Gastrocnemius medialis (tissue), 4 donors: Measurements from ENCODE around the gene GIGYF2. TPM values are rescaled to one million over a fixed set of nuclear protein-coding genes. Genes with fewer than 3 reads are reported as not detected.

Experiments used
- ATAC-seq, 2 donors: fragments of 150-250 bp; one replicate each; pipeline ENCODE4 v1.9.1; 2016
- DNase-seq, 2 donors: peaks; one replicate each; pipeline ENCODE4 v3.0.0-alpha.2; 2019
- H3K27ac ChIP-seq, 4 donors: fragments of 200-600 bp; sonication (generic); 1 replicate in 1 of 4; 2 replicates in 3 of 4; pipeline ENCODE4 v1.5.1; 2016 to 2018; ENCODE audit warnings: mild to moderate bottlenecking in 2 of 4, moderate library complexity in 1 of 4
- H3K27me3 ChIP-seq, 3 donors: fragments of 200-600 bp; sonication (generic) in 2 of 3; 1 replicate in 1 of 3; 2 replicates in 2 of 3; pipeline versions ENCODE4 v1.5.1 to v1.6.0; 2016 to 2019; ENCODE audit warnings: mild to moderate bottlenecking in 1 of 3, moderate library complexity in 1 of 3
- H3K36me3 ChIP-seq, 2 donors: fragments of 200-600 bp; sonication (generic) in 1 of 2; one replicate each; pipeline ENCODE4 v1.5.1; 2017 to 2018
- H3K4me1 ChIP-seq, 2 donors: fragments of 200-600 bp; sonication (generic) in 1 of 2; one replicate each; pipeline ENCODE4 v1.5.1; 2016 to 2017; ENCODE audit warnings: mild to moderate bottlenecking in 2 of 2
- H3K4me3 ChIP-seq, 4 donors: fragments of 200-600 bp; sonication (generic) in 3 of 4; 1 replicate in 1 of 4; 2 replicates in 3 of 4; pipeline ENCODE4 v1.5.1; 2016 to 2019; ENCODE audit warnings: mild to moderate bottlenecking in 2 of 4
- H3K9me3 ChIP-seq, 3 donors: fragments of 200-600 bp; sonication (generic) in 2 of 3; 1 replicate in 1 of 3; 2 replicates in 2 of 3; pipeline ENCODE4 v1.5.1; 2016 to 2019
- POLR2A ChIP-seq, 2 donors: fragments of 450-650 bp; IDR thresholded peaks; one replicate each; pipeline ENCODE4 v1.6.1; 2017; ENCODE audit warnings: antibody characterized with exemption in 2 of 2, mild to moderate bottlenecking in 2 of 2, moderate library complexity in 2 of 2
- in situ Hi-C, 4 donors: fragments of 200-750 bp; cut with MboI; loops; one replicate each; pipeline versions ENCODE4 v1.15.0 to v1.8.0; 2017; ENCODE audit warnings: low sequenced_read_pairs in 4 of 4
- intact Hi-C: fragments of 100-400 bp; cut with DNase I; formaldehyde crosslinking; loops from one replicate; pipeline ENCODE4 v1.15.1; 2023; ENCODE audit warnings: low total_unique reads
- total RNA-seq, 4 donors: library from RNA; depleted of rRNA; stranded (reverse); fragments of >200 nt; gene quantifications; one replicate each; pipeline versions ENCODE4 v1.1.0 to v1.2.3, GENCODE V29; 2016
- TF ChIP-seq, protein P1 (sequence below), 5 experiments: fragments of 450-650 bp in 3 of 5; fragments of 200-600 bp in 2 of 5; sonication (generic) in 2 of 5; IDR thresholded peaks in 4 of 5; conservative IDR thresholded peaks in 1 of 5; 1 replicate in 4 of 5; 2 replicates in 1 of 5; pipeline ENCODE4 v1.5.1; 2016 to 2019; ENCODE audit warnings: antibody characterized with exemption in 5 of 5, mild to moderate bottlenecking in 3 of 5, moderate library complexity in 3 of 5

Gene GIGYF2, protein sequence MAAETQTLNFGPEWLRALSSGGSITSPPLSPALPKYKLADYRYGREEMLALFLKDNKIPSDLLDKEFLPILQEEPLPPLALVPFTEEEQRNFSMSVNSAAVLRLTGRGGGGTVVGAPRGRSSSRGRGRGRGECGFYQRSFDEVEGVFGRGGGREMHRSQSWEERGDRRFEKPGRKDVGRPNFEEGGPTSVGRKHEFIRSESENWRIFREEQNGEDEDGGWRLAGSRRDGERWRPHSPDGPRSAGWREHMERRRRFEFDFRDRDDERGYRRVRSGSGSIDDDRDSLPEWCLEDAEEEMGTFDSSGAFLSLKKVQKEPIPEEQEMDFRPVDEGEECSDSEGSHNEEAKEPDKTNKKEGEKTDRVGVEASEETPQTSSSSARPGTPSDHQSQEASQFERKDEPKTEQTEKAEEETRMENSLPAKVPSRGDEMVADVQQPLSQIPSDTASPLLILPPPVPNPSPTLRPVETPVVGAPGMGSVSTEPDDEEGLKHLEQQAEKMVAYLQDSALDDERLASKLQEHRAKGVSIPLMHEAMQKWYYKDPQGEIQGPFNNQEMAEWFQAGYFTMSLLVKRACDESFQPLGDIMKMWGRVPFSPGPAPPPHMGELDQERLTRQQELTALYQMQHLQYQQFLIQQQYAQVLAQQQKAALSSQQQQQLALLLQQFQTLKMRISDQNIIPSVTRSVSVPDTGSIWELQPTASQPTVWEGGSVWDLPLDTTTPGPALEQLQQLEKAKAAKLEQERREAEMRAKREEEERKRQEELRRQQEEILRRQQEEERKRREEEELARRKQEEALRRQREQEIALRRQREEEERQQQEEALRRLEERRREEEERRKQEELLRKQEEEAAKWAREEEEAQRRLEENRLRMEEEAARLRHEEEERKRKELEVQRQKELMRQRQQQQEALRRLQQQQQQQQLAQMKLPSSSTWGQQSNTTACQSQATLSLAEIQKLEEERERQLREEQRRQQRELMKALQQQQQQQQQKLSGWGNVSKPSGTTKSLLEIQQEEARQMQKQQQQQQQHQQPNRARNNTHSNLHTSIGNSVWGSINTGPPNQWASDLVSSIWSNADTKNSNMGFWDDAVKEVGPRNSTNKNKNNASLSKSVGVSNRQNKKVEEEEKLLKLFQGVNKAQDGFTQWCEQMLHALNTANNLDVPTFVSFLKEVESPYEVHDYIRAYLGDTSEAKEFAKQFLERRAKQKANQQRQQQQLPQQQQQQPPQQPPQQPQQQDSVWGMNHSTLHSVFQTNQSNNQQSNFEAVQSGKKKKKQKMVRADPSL (N-terminal part only)
- 10 to 100 TPM; 55.7 to 87.8 (median 66.1) TPM for total RNA-seq

DNA sequence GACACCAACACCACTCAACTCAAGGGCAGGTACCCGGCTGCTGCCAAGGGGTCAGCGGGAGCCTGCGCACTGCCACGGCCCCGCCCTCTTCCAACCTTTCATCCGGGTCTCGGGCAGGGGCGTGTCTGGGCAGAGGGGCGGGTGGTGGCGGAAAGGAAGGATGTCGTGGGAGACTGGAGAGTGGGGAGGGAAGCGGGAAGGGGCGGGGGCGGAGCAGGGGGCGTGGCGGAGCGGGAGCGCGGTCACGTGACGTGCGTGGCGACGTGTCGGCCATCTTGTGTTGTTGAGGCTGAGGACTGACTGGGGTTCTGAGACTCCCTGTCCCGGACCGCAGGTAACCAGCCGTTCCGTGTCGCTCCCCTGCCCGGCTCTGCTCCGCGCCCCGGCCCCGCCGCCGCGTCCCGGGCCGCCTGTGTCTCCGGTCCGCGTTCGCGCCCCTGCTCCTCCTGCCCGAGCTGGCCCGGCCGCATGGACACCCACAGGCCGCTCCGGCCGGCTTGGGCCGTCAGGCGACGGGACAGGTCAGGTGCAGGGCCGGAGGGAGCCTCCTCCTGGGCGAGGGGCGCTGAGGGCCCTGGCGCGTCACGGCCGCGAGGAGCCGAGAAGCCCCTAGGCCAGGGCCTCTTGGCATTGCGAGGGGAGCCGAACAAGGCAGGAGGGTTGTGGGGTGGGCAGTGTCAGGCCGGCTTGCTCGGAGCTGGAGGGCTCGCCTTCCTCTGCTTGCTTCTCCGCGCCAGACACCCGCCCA is at the start of gene GIGYF2:
GIGYF2 (plus strand) TSS at position 273 of the 748 bp plus-strand sequence. CDS start 37,867 bp downstream, outside the sequence.
- Histone ChIP-seq H3K36me3 (no peaks in the 10 kb centered on the region), H3K4me1 (peaks cover 39 to 41% of the 10 kb centered on the region in 2 donors), H3K9me3 (no peaks in the 10 kb centered on the region), H3K27ac (peak within 1 kb of the TSS; percentile 98 to 100 (median 99)), H3K27me3 (no peaks in the 10 kb centered on the region), H3K4me3 (peak within 1 kb of the TSS; percentile 81 to 99 (median 94))
- TF ChIP-seq, protein P1, sequence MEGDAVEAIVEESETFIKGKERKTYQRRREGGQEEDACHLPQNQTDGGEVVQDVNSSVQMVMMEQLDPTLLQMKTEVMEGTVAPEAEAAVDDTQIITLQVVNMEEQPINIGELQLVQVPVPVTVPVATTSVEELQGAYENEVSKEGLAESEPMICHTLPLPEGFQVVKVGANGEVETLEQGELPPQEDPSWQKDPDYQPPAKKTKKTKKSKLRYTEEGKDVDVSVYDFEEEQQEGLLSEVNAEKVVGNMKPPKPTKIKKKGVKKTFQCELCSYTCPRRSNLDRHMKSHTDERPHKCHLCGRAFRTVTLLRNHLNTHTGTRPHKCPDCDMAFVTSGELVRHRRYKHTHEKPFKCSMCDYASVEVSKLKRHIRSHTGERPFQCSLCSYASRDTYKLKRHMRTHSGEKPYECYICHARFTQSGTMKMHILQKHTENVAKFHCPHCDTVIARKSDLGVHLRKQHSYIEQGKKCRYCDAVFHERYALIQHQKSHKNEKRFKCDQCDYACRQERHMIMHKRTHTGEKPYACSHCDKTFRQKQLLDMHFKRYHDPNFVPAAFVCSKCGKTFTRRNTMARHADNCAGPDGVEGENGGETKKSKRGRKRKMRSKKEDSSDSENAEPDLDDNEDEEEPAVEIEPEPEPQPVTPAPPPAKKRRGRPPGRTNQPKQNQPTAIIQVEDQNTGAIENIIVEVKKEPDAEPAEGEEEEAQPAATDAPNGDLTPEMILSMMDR (IDR thresholded peaks at IDR 0.05 in 4 of 5, conservative IDR thresholded peaks at IDR 0.05 in 1 of 5): peak in 3 of 5 experiments; percentile 9 to 41 (median 10)
- peak; percentile 63 to 77 for TF ChIP-seq POLR2A (IDR thresholded peaks at IDR 0.05)
- DNase-seq: peak; percentile 97 to 98
- intact Hi-C loops (loop anchor here (1.0 to 5.0 kb wide), 5 partner anchors 28 to 1230 kb away; partner anchors contain the start of genes ATG16L1 and PDE6D), in situ Hi-C loops (no loop called here)
- ATAC-seq: peak; percentile 93 to 95

DNA sequence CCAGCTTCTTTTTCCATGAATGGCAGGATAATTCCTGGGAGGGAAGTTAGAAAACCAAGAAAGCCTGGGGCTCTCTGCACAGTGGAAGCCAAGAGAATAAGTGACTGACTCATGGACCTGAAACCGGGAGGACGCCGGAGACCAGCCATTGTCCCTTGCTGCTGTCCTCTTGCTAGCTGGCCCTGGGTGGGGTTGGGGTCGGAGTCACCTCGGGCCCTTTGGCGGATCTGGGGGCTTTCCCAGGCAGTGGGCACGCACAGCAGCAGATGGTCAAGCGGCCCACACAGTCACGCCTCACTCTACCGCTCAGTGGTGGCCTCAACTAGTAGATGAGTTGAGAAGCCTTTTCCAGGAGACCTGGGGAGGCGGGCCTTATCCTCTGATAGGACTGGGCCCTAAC is 48.1 kb upstream of the GIGYF2 start:
- no peak for DNase-seq
- Histone ChIP-seq H3K9me3 (no peaks in the 10 kb centered on the region), H3K27me3 (no peaks in the 10 kb centered on the region), H3K4me3 (no peak overlapping the region), H3K36me3 (no peaks in the 10 kb centered on the region), H3K27ac (no peak overlapping the region), H3K4me1 (peaks cover 0 to 21% of the 10 kb centered on the region in 2 donors)
- TF ChIP-seq, protein P1 (IDR thresholded peaks at IDR 0.05 in 4 of 5, conservative IDR thresholded peaks at IDR 0.05 in 1 of 5): no peak
- TF ChIP-seq POLR2A (IDR thresholded peaks at IDR 0.05): no peak
- intact Hi-C loops (no loop called here), in situ Hi-C loops (no loop called here)
- ATAC-seq: no peak

DNA sequence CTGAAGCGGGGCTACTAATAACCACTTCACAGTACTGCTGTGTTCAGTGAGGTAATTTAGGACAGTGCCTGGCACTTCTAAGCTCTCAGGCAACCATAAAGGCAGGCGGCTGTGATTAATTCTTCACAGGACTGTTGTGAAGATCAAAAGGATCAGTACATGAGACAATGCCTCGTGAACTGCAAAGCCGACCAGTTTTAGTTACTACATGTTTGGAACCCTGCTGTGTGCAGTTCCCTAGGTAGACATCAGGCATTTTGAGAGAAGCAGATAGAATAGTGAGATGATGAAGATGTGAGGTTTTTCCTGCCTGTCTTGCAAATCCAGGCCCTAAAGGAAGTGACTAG is 44.7 kb upstream of the GIGYF2 start:
- no peak overlapping the region for H3K4me3 ChIP-seq
- DNase-seq (no peak), ATAC-seq (peak; percentile 6 to 43)
- no peaks in the 10 kb centered on the region for H3K9me3 ChIP-seq
- intact Hi-C loops (no loop called here), in situ Hi-C loops (no loop called here)
- no peaks in the 10 kb centered on the region for H3K27me3 ChIP-seq
- no peak for TF ChIP-seq POLR2A (IDR thresholded peaks at IDR 0.05)
- TF ChIP-seq, protein P1 (IDR thresholded peaks at IDR 0.05 in 4 of 5, conservative IDR thresholded peaks at IDR 0.05 in 1 of 5): no peak
- H3K36me3 ChIP-seq: no peaks in the 10 kb centered on the region
- H3K4me1 ChIP-seq: peaks cover 0 to 40% of the 10 kb centered on the region in 2 donors
- H3K27ac ChIP-seq: peak overlapping the region in 2 of 4 donors; percentile 18 to 62

DNA sequence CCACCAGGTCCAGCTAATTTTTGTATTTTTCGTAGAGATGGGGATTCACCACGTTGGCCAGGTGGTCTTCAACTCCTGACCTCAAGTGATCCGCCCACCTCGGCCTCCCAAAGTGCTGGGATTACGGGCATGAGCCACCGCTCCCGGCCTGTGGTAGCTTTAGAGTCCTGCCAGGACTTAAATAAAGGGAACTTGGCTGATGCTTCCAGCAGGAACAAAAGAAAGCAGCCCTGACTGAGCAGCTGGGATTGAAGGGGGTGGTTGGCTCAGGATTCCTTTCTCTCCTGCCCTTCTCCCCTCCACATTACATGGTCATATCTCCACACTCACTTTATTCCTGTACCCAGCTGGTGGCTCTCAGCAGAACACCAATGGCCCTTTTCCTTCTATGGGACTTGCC is 43.7 kb upstream of the GIGYF2 start:
- Histone ChIP-seq H3K9me3 (no peaks in the 10 kb centered on the region), H3K27ac (peak overlapping the region in 2 of 4 donors; percentile 24 to 62), H3K4me1 (peaks cover 0 to 42% of the 10 kb centered on the region in 2 donors), H3K36me3 (no peaks in the 10 kb centered on the region), H3K4me3 (no peak overlapping the region), H3K27me3 (no peaks in the 10 kb centered on the region)
- no peak for TF ChIP-seq POLR2A (IDR thresholded peaks at IDR 0.05)
- TF ChIP-seq, protein P1 (IDR thresholded peaks at IDR 0.05 in 4 of 5, conservative IDR thresholded peaks at IDR 0.05 in 1 of 5): no peak
- intact Hi-C loops: no loop called here
- in situ Hi-C loops: no loop called here
- no peak for DNase-seq
- no peak for ATAC-seq
